HG02840 (cell line): ENCODE measurements around the gene UBE2O.
"Not testable (repeated sequence)": the region's sequence is repeated elsewhere in the genome, so short reads cannot be mapped to it uniquely, and the experiment has no call there.

Experiments used
- ATAC-seq: cut with Tn5 transposase; IDR thresholded peaks from one replicate; pipeline ENCODE4 v1.9.1; 2021; ENCODE audit warnings: mild to moderate bottlenecking, moderate library complexity, moderate number of reproducible peaks; ENCODE audit not compliant: unreplicated experiment, low FRiP score

The UBE2O gene

DNA sequence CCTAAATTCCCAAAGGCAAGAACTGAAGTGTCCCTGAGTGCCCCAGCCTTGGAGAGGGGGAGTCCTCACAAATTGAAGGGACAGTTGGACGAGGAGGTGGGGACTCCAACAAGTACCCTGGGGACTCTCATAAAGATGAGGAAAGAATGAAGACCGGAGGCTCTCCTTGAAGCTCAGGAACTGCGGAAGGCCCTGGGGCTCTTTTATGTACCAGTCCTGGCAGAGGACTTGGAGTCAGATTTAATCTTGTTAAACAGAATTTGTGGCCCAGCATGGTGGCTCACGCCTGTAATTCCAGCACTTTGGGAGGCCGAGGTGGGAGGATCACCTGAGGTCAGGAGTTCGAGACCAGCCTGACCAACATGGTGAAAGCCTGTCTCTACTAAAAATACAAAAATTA, 93.2 kb downstream of the UBE2O start:
- not testable (repeated sequence) for ATAC-seq

DNA sequence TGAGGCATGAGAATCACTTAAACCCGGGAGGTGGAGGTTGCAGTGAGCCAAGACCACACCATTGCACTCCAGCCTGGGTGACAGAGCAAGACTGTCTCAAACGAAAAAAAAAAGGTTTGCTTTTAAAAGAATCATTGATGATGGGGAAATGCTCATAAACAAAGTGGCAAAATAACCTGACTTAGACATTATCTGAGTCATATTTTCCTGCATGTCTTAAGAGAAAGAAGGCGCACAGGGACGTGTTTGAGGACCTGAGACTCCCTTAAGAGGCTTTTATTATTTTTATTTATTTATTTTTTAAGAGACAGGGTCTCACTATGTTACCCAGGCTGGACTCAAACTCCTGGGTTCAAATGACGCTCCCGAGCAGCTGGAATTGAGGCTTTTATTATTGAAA, 93.6 kb downstream of the UBE2O start:
- no peak for ATAC-seq

DNA sequence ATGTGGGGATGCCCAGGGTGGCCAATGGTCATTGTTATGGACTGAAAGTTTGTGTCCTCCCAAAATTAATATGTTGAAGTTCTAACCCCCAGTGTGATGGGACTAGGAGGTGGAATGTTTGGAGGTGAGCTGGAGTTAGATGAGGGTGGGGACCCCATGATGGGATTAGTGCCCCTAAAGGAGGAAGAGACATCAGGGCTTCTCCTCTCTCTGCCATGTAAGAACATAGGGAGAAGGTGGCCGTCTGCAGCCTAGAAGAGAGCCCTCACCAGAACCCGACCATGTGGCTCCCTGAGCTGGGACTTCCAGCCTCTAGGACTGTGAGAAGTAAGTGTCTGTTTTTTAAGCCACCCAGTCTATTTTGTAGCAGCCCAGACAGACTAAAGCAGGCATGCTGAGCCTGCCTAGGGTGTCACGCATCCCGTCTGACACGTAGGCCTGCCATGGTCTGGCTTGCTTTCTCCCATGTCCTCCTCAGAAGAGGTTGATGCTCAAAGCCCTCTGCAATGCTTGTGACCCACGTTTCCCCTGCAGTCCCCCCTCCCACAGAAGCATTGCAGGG, 95.3 kb downstream of the UBE2O start:
- ATAC-seq = no peak

DNA sequence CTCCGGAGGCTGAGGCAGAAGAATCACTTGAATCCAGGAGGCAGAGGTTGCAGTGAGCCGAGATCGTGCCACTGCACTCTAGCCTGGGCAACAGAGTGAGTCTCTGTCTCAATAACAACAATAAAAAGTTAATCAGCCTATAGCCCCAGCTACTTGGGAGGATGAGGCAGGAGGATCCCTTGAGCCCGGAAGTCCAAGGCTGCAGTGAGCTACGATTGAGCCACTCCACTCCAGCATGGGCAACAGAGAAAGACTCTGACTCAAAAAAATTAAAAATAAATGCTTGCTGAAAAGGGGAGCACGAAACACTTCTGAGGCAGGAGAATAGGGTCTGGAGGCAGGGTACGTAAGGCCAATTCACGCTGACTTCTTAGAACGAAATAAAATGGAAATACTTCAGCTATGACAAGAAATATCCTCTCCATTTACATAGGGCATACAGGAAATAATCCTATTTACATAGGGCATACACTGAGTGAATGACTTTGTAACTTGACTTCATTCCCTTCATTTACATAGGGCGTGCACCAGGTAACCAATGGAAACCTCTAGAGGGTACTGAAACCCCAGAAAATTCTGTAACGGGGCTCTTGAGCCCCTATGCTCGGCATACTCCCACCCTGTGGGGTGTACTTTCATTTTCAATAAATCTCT, 96.0 kb downstream of the UBE2O start:
- no peak for ATAC-seq

DNA sequence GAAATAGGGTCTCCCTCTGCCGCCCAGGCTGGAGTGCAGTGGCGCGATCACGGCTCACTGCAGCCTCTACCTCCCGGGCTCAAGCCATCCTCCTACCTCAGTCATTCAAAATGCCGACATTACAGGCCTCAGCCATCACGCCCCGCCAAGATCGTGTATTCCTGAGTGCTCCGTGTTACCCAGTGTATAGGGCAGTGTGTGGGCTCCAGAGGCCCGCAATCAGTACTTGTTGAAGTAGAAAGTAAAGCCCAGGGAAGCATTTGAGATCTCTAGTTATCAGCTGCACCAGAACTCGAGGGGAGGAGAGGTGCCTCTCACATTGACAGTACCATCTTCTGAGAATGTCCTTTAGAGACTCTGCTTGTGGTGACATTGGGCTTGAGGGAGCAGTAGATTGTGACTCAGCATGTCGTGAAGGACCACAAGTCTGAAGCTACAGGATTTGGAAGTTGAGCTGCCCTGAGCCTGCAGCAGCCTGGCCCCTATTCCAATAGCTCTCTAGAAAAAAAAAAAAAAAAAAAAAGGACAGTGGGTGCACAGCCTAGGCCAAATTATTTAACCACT, 98.1 kb downstream of the UBE2O start:
- no peak for ATAC-seq

DNA sequence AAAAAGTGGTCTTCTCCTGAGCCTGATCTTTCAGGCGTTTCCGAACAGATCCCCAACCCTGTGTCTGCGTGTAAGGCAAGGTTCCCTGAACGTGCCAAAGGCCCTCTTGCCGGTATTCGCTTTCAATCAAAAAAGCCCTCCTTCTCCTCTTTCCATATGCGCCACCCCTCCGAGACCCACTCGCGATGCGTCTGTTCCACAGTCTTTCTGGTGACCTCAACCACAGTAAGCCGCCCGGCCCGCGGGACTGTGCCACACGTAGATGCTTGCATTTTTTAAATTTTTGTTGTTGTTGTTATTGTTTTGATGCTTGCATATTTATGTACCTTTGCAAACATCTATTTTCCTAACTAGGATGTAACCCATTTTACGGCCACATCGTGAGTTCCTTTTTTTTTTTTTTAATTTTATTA, 98.6 kb downstream of the UBE2O start:
- ATAC-seq = peak; percentile 8

DNA sequence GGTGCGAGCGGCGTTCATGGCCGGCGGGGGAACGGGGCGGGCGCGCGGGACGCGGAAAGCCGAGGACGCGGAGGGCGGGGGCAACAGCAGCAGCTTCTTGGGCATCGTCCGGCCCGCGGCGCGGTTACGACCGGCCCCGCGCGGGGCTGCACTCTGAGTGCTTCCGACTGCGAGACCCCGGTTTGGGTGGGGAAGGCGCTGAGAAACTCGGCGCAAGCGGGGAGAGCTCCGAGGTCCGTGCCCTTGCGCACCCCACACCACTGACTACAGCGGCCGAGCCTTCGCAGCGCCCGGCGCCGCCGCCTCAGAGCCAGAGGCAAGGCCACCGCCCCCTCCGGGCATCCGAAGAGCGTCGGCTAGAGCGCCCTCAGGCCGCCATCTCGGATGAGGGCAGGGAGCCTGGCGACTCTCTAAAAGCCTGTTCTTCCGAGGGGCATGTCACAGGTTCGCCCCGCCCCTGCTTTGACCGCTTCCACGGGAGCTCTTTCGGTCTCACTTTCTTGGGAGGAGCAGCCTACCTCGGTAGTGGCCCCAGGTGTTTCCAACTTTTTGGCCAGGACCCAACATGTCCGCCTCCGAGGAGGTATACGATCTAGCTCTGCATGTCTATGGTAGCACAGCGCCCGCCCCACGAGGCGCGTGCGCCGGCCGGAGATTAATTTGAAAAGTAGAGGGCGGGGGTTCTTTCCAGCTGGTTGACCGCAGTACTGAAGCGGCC, 99.2 kb downstream of the UBE2O start, which contains the start of gene PRPSAP1:
PRPSAP1 (minus strand) TSS at position 318 of the 718 bp plus-strand sequence; CDS start at position 105, 213 bp downstream.
- ATAC-seq = peak; percentile 81

DNA sequence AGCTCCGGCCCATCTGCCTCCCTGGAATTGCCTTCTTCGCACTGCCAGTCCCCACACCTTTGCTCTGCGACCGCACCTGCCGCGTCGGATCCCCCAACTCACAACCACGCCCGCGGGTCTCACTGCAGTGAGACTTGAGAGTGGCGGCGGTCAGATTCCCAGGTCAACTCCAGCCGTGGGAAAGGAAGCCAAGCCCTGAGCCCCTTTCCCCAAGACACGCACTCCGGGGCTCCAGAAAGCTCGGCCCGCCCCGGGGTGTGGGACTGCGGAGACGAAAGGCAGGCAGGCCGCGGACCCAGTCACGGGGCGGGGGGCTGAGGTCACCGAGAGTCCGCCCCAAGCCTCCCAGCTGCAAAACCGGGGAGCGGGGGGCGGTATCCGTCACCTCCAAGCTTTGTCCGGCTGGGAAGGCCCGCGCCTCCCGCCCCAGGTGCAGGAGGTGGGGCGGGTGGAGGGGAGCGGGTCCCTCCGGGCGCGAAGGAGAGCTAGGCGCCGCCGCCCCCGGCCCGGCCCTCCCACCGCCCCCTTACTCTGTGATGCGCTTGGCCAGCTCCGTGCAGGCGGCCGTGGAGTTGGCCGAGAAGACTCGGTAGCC, 99.9 kb downstream of the UBE2O start:
- ATAC-seq = peak; percentile 28

DNA sequence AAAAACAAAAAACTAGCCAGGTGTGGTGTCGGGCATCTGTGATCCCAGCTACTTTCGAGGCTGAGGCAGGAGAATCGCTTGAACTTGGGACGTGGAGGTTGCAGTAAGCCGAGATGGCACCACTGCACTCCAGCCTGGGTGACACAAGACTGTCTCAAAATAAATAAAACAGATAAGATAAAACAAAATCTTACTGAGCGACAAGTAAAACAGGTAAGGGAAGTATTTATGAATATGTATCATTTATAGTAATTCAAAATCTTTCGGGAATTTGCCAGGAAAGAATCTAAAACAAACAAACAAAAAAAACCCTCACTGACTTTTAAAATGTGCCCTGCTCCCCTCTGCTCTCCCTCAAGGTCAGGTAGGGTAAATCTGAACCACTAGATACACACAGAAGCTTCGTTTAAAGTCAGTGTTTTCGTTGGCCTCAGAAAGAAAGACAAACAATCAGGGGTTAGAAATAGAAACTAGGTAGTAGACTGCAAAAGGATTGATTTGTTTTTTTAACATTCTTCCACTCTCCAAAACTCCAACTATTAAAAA, 101.4 kb downstream of the UBE2O start:
- no peak for ATAC-seq

DNA sequence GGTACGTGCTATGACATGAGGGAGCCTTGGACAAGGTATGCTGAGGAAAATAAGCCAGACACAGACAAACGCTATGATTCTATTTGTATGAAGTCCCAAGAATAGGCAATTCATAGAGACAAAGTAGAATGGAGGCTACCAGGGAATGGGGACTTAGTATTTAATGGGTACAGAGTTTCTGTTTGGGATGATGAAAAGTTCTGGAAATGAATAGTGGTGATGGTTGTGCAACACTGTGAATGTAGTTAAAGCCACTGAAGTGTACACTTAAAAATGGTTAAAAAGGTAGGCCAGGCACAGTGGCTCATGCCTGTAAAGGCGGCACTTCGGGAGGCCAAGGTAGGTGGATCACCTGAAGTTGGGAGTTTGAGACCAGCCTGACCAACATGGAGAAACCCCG, 102.5 kb downstream of the UBE2O start:
- no peak for ATAC-seq

DNA sequence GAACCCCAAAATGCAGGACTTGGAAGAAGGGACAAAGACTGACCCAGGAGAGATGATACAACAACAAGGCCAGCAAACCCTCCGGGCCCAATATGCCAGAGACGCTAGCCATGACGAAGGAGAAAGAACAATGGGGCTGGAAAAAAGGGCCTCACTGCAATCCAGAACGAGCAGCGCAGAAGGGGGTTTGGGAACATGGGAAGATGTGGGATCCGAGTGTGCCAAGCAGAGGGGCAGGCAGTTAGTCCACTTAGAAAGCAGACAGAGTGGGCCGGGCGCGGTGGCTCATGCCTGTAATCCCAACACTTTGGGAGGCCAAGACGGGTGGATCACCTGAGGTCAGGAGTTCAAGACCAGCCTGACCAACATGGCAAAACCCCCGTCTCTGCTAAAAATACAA, 106.0 kb downstream of the UBE2O start:
- ATAC-seq = not testable (repeated sequence)

DNA sequence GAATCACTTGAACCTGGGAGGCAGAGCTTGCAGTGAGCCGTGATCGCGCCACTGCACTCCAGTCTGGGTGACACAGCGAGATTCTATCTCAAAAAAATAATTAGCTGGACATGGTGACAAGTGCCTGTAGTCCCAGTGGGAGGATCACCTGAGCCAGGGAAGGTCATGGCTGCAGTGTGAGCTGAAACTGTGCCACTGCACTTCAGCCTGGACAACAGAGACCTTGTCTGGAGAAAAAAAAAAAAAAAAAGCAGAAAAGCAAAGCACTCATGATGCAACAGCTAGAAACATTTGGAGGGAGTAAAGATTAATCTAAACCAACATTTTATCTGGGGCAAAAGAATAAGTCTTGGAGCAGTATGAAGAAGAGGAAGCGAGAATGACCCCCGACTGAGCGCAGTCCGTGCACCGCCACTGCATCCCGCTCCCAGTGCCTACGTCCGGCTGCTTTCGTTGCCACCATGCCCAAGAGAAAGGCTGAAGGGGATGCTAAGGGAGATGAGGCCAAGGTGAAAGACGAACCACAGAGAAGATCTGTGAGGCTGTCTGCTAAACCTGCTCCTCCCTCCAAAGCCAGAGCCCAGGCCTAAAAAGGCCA, 107.5 kb downstream of the UBE2O start:
- no peak for ATAC-seq

DNA sequence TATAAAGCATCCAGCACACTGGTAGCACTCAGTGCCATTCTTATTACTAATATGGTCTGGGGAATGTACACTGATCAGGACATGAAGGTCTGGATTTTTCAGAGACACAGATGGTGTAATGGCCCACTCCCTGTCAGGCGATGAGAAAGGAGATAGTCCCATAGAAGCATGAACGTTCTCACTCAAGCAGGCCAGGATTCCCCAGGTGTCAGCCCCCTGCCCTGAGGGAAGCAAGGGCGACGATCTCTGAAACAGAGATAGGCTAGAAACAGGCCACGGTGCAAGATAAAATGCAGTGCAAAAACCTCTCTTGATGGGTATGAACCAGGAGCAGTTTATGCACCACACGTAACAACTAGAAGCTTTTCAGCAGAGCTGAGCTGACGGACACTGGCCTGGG, 109.8 kb downstream of the UBE2O start:
- no peak for ATAC-seq

DNA sequence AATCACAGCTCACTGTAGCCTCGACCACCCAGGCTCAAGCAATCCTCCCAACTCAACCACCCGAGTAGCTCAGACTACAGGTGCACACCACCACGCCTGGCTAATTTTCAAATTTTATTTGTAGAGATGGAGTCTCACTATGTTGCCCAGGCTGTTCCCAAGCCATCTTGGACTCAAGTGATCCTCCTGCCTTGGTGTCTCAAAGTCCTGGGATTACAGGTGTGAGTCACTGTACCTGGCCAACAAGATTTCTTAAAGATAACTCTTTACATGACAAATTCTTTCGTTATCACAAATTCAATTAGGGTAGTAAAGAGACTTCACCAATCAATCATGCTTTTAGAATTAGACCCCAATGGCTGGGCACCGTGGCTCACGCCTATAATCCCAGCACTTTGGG, 111.7 kb downstream of the UBE2O start:
- no peak for ATAC-seq
